Mucosa of descending colon (tissue), 3 donors: Measurements from ENCODE around the gene TMUB1. TPM values are rescaled to one million over a fixed set of nuclear protein-coding genes. Genes with fewer than 3 reads are reported as not detected.

ENCODE experiments used
- ATAC-seq: fragments of 200-7000 bp; cut with Tn5 transposase; one replicate; pipeline ENCODE4 v1.9.1; 2020; ENCODE audit warnings: mild to moderate bottlenecking, moderate library complexity
- DNase-seq, 3 donors: peaks; one replicate each; pipeline ENCODE4 v3.0.0-alpha.2; 2020
- H3K36me3 ChIP-seq: fragments of 200-600 bp; one replicate; pipeline ENCODE4 v1.8.0; 2021; ENCODE audit warnings: low read depth, mild to moderate bottlenecking
- H3K4me1 ChIP-seq: fragments of 200-600 bp; one replicate; pipeline ENCODE4 v1.8.0; 2021; ENCODE audit warnings: low read depth, mild to moderate bottlenecking
- H3K4me3 ChIP-seq: fragments of 200-600 bp; one replicate; pipeline ENCODE4 v1.8.0; 2021; ENCODE audit warnings: mild to moderate bottlenecking
- H3K9me3 ChIP-seq: fragments of 200-600 bp; one replicate; pipeline ENCODE4 v1.8.0; 2021; ENCODE audit warnings: mild to moderate bottlenecking
- intact Hi-C, 2 donors: fragments of 100-400 bp; cut with DNase I in 1 of 2; cut with micrococcal nuclease in 1 of 2; formaldehyde crosslinking; loops; one replicate each; pipeline versions ENCODE4 v1.11.0 to v1.11.1; 2022; cut with DNase I, micrococcal nuclease
- total RNA-seq, 3 donors: library from RNA; stranded (reverse); fragmentation: NEBNext Ultra II Directional in 2 of 3; extraction: Animal tissue kit (Norgen Biotek cat#: 25700) in 2 of 3; gene quantifications; one replicate each; pipeline versions ENCODE4 v1.2.1 to v1.2.4, GENCODE V29; 2021 to 2023
- TF ChIP-seq, protein P1 (sequence below): fragments of 200-600 bp; IDR thresholded peaks from one replicate; pipeline ENCODE4 v1.8.0; 2022; ENCODE audit warnings: antibody characterized with exemption, mild to moderate bottlenecking
- donor health status: DM: no; HTN: no; CAD: no; lungs with moderate emphysema.
- donor health status: DM: no; HTN: no; CAD: no.
- donor health status: DM: no; HTN: yes; CAD: no.

Gene TMUB1
- total RNA-seq, 3 donors from 2014 or later, result 54.2 to 63.7 (median 60.8) TPM

DNA sequence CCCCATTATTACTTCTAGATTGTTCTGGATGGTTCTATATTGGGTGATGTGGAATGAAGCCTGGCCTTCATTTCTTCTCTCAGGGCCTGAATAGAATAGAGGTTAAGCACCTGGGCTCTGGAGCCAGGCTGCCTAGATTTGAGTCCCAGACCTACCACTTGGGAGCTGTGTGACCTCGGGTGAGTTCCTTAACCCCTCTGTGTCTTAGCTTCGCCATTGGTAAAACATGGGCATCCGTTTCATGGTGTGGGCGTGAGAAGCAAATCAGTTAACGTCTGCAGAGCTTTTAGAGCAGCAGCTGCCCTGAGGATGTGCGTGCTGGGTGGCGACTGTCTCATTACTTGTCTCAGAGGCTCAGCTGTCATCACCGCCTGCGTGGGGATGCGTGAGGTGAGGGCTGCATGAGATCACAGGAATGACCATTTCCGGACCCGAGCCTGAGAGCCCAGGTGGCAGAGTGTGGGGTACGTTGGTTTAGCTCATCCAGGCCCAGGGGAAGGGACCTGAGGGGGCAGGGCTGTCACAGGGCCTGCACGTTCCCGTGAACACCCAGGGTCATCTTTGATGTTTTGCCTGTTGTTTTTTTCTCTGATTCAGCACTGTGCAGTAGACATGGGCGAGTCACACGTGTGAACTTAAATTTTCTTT lies 12.7 kb upstream of the TMUB1 start:
- Histone ChIP-seq H3K9me3 (no peaks in the 10 kb centered on the region), H3K36me3 (no peaks in the 10 kb centered on the region), H3K4me1 (no peaks in the 10 kb centered on the region), H3K4me3 (no peak overlapping the region)
- intact Hi-C loops, result no loop called here
- ATAC-seq (no peak), DNase-seq (no peak)
- TF ChIP-seq, protein P1, sequence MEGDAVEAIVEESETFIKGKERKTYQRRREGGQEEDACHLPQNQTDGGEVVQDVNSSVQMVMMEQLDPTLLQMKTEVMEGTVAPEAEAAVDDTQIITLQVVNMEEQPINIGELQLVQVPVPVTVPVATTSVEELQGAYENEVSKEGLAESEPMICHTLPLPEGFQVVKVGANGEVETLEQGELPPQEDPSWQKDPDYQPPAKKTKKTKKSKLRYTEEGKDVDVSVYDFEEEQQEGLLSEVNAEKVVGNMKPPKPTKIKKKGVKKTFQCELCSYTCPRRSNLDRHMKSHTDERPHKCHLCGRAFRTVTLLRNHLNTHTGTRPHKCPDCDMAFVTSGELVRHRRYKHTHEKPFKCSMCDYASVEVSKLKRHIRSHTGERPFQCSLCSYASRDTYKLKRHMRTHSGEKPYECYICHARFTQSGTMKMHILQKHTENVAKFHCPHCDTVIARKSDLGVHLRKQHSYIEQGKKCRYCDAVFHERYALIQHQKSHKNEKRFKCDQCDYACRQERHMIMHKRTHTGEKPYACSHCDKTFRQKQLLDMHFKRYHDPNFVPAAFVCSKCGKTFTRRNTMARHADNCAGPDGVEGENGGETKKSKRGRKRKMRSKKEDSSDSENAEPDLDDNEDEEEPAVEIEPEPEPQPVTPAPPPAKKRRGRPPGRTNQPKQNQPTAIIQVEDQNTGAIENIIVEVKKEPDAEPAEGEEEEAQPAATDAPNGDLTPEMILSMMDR, result no peak

GRCh38 chr7:151095123-151095797 lies 12.0 kb upstream of the TMUB1 start:
- H3K9me3 ChIP-seq, result no peaks in the 10 kb centered on the region
- H3K4me1 ChIP-seq, result no peaks in the 10 kb centered on the region
- no peaks in the 10 kb centered on the region for H3K36me3 ChIP-seq
- H3K4me3 ChIP-seq, result no peak overlapping the region
- no peak for DNase-seq
- TF ChIP-seq, protein P1, result no peak
- no peak for ATAC-seq
- intact Hi-C loops, result no loop called here

DNA sequence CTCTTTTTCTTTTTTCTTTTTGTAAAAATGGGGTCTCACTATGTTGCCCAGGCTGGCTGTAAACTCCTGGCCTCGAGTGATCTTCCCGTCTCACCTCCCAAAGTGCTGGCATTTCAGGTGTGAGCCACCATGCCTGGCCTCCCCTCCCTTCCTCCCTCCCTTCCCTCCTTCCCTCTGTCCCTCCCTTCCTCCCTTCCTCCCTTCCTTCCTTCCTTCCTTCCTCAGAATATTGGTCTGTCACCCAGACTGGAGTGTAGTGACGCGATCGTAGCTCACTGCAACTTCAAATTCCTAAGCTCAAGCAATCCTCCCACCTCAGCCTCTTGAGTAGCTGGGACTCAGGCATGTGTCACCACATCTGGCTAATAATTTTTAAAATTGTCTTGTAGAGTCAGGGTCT lies 11.4 kb upstream of the TMUB1 start:
- peaks cover 3% of the 10 kb centered on the region for H3K4me1 ChIP-seq
- intact Hi-C loops, result no loop called here

GRCh38 chr7:151093748-151094147 lies 10.5 kb upstream of the TMUB1 start:
- ATAC-seq, result no peak
- Histone ChIP-seq H3K4me3 (no peak overlapping the region), H3K4me1 (peaks cover 11% of the 10 kb centered on the region), H3K36me3 (no peaks in the 10 kb centered on the region), H3K9me3 (no peaks in the 10 kb centered on the region)
- TF ChIP-seq, protein P1, result no peak
- DNase-seq, result no peak
- intact Hi-C loops, result no loop called here

More for the DNA sequence above, 11.4 kb upstream of the TMUB1 start:
- Histone ChIP-seq H3K36me3 (no peaks in the 10 kb centered on the region), H3K4me3 (no peak overlapping the region), H3K9me3 (no peaks in the 10 kb centered on the region)
- ATAC-seq, result no peak
- TF ChIP-seq, protein P1, result no peak
- no peak for DNase-seq

- DNase-seq, result peak in 1 of 3 donors; percentile 17
- ATAC-seq, result no peak
- no peak overlapping the region for H3K4me3 ChIP-seq
- intact Hi-C loops, result no loop called here
- TF ChIP-seq, protein P1, result no peak
- H3K36me3 ChIP-seq, result no peaks in the 10 kb centered on the region
- H3K9me3 ChIP-seq, result no peaks in the 10 kb centered on the region
- H3K4me1 ChIP-seq, result peaks cover 24% of the 10 kb centered on the region
Observed at GRCh38 chr7:151091988-151092387, 8.7 kb upstream of the TMUB1 start.
